HepG2 (cell line): Measurements from ENCODE around the gene GSTT2. TPM values are rescaled to one million over a fixed set of nuclear protein-coding genes. Genes with fewer than 3 reads are reported as not detected.

Experiments used
- CENPT ChIP-seq: sonication (generic); formaldehyde crosslinking; IDR thresholded peaks from 2 replicates; pipeline ENCODE4 v1.8.0; 2022; ENCODE audit warnings: low read depth, mild to moderate bottlenecking, moderate library complexity, missing genetic modification reagents
- FIP1L1 ChIP-seq: fragments of 200-400 bp; formaldehyde crosslinking; IDR thresholded peaks from 2 replicates; pipeline ENCODE4 v1.6.1; 2018; ENCODE audit warnings: low read depth, mild to moderate bottlenecking, low read length, moderate library complexity, borderline replicate concordance; ENCODE audit not compliant: insufficient read depth
- FOXA3 ChIP-seq: IDR thresholded peaks from 2 replicates; pipeline ENCODE4 v1.6.1; 2016; ENCODE audit warnings: missing genetic modification reagents, missing compliant biosample characterization
- HDAC6 ChIP-seq: fragments of 200-600 bp; sonication (generic); IDR thresholded peaks from 2 replicates; pipeline ENCODE4 v1.7.0; 2017; ENCODE audit warnings: mild to moderate bottlenecking, antibody characterized with exemption, low read length, low read depth
- HNRNPL ChIP-seq: fragments of 200-400 bp; formaldehyde crosslinking; IDR thresholded peaks from 2 replicates; pipeline ENCODE4 v1.6.1; 2017; ENCODE audit warnings: mild to moderate bottlenecking, low read depth, low read length
- ISL2 ChIP-seq: sonication (generic); formaldehyde crosslinking; IDR thresholded peaks from 2 replicates; pipeline ENCODE4 v1.5.0; 2020; ENCODE audit warnings: missing genetic modification reagents
- KAT7 ChIP-seq: IDR thresholded peaks from 2 replicates; pipeline ENCODE4 v1.6.1; 2018; ENCODE audit warnings: borderline replicate concordance, missing compliant biosample characterization
- KDM4B ChIP-seq: sonication (generic); formaldehyde crosslinking; IDR thresholded peaks from 2 replicates; pipeline ENCODE4 v1.4.0; 2020; ENCODE audit warnings: missing genetic modification reagents
- KLF15 ChIP-seq: sonication (generic); formaldehyde crosslinking; IDR thresholded peaks from 2 replicates; pipeline ENCODE4 v1.8.1; 2023; ENCODE audit warnings: borderline replicate concordance, mild to moderate bottlenecking, inconsistent platforms, missing genetic modification reagents, mixed read lengths
- MED13 ChIP-seq: sonication (generic); formaldehyde crosslinking; IDR thresholded peaks from 2 replicates; pipeline ENCODE4 v1.5.0; 2020; ENCODE audit warnings: missing genetic modification reagents
- MIER2 ChIP-seq: IDR thresholded peaks from 2 replicates; pipeline ENCODE4 v1.6.1; 2016; ENCODE audit warnings: missing biosample characterization, missing genetic modification reagents
- SAP130 ChIP-seq: IDR thresholded peaks from 2 replicates; pipeline ENCODE4 v1.6.1; 2016; ENCODE audit warnings: low read depth
- ZFP36L1 ChIP-seq: sonication (generic); formaldehyde crosslinking; IDR thresholded peaks from 2 replicates; pipeline ENCODE4 v1.8.0; 2022; ENCODE audit warnings: mild to moderate bottlenecking, missing genetic modification reagents, moderate library complexity
- ZIK1 ChIP-seq: sonication (generic); formaldehyde crosslinking; IDR thresholded peaks from 2 replicates; pipeline ENCODE4 v1.5.0; 2020; ENCODE audit warnings: mild to moderate bottlenecking, low read depth, missing genetic modification reagents, borderline replicate concordance
- ZMAT3 ChIP-seq: sonication (generic); formaldehyde crosslinking; conservative IDR thresholded peaks from 2 replicates; pipeline ENCODE4 v1.7.0; 2021; ENCODE audit warnings: missing genetic modification reagents
- ZNF20 ChIP-seq: sonication (generic); formaldehyde crosslinking; IDR thresholded peaks from 2 replicates; pipeline ENCODE4 v1.4.0; 2020; ENCODE audit warnings: mild to moderate bottlenecking, moderate library complexity, missing genetic modification reagents
- ZNF207 ChIP-seq: fragments of 450-650 bp; IDR thresholded peaks from 2 replicates; pipeline ENCODE4 v1.6.1; 2016; ENCODE audit warnings: antibody characterized with exemption, borderline replicate concordance
- ZNF260 ChIP-seq: sonication (generic); formaldehyde crosslinking; IDR thresholded peaks from 2 replicates; pipeline ENCODE4 v1.4.0; 2020; ENCODE audit warnings: missing genetic modification reagents, low read depth, mild to moderate bottlenecking, borderline replicate concordance
- ZNF30 ChIP-seq: sonication (generic); formaldehyde crosslinking; IDR thresholded peaks from 2 replicates; pipeline ENCODE4 v1.5.0; 2020; ENCODE audit warnings: mild to moderate bottlenecking, missing genetic modification reagents
- ZNF530 ChIP-seq: sonication (generic); formaldehyde crosslinking; IDR thresholded peaks from 2 replicates; pipeline ENCODE4 v1.5.0; 2020; ENCODE audit warnings: low read depth, mild to moderate bottlenecking, missing genetic modification reagents
- ZNF629 ChIP-seq: sonication (generic); formaldehyde crosslinking; conservative IDR thresholded peaks from 2 replicates; pipeline ENCODE4 v1.5.0; 2020; ENCODE audit warnings: missing genetic modification reagents
- ZNF644 ChIP-seq: IDR thresholded peaks from 2 replicates; pipeline ENCODE4 v1.6.1; 2016; ENCODE audit warnings: low read depth
- ZNF768 ChIP-seq: sonication (generic); formaldehyde crosslinking; IDR thresholded peaks from 2 replicates; pipeline ENCODE4 v1.4.0; 2020; ENCODE audit warnings: missing genetic modification reagents
- ZNF839 ChIP-seq: sonication (generic); formaldehyde crosslinking; IDR thresholded peaks from 2 replicates; pipeline ENCODE4 v1.4.0; 2020; ENCODE audit warnings: missing genetic modification reagents, mild to moderate bottlenecking, borderline replicate concordance
- polyA plus RNA-seq, 8 experiments: library from polyadenylated mRNA; depleted of rRNA in 3 of 8; stranded (reverse) in 7 of 8; unstranded in 1 of 8; fragments of >200 nt; fragmentation: Illumina TruSeq in 4 of 8; extraction: Trizol in 4 of 8; gene quantifications; 2 replicates each; pipeline versions ENCODE4 v1.2.1 to v1.2.3, GENCODE V29; 2011 to 2016; ENCODE audit warnings: low read depth in 4 of 8, missing spikeins in 1 of 8, mixed read lengths in 1 of 8; ENCODE audit not compliant: insufficient read depth in 1 of 8
- total RNA-seq, 5 experiments: library from RNA; depleted of rRNA; stranded (reverse); fragments of >200 nt; fragmentation: Illumina TruSeq; extraction: Trizol; gene quantifications; 2 replicates each; pipeline ENCODE4 v1.2.3, GENCODE V29; 2016; ENCODE audit warnings: low read depth in 1 of 5
- TF ChIP-seq, protein P1 (sequence below): sonication (generic); formaldehyde crosslinking; IDR thresholded peaks from 2 replicates; pipeline ENCODE4 v1.8.0; 2022; ENCODE audit warnings: missing genetic modification reagents, mild to moderate bottlenecking, borderline replicate concordance
- TF ChIP-seq, protein P2 (sequence below): sonication (generic); formaldehyde crosslinking; IDR thresholded peaks from 2 replicates; pipeline ENCODE4 v1.8.0; 2022; ENCODE audit warnings: missing genetic modification reagents, mild to moderate bottlenecking, inconsistent platforms, borderline replicate concordance
- TF ChIP-seq, protein P3 (sequence below): sonication (generic); formaldehyde crosslinking; conservative IDR thresholded peaks from 2 replicates; pipeline ENCODE4 v1.4.0; 2020; ENCODE audit warnings: mild to moderate bottlenecking, missing genetic modification reagents, moderate library complexity

GSTT2 gene
- total and polyA plus RNA-seq, 2 of the 13 experiments (the other 11 are each of a cell fraction or from before 2014, with no cell fraction given): not detected

DNA sequence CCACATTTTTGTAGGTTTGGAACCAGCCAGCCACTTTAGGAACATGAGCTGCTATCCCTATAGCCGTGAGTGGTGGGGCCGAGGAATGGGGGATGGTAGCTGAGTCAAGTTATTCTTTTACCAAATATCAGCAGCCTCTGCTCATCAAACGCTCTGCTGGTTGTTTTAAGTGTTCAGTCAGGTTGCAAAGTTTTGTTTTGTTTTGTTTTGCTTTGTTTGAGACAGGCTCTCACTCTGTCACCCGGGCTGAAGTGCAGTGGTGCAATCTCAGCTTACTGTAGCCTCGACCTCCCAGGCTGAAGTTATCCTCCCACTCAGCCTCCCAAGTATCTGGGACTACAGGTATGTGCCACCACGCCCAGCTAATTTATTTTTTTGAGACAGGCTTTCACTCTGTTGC lies 45.5 kb downstream of the GSTT2 start (continued):
- TF ChIP-seq HDAC6 (no peak), ZFP36L1 (CRISPR knock-in tag) (no peak), KLF15 (CRISPR knock-in tag) (no peak), ZNF20 (no peak), SAP130 (CRISPR knock-in tag) (peak; percentile 42; the same call in 1 of the 2 replicates), ZNF644 (CRISPR knock-in tag) (no peak), ZMAT3 (CRISPR knock-in tag) (no peak), ZNF839 (CRISPR knock-in tag) (no peak), KAT7 (CRISPR knock-in tag) (no peak), MED13 (CRISPR knock-in tag) (no peak), FOXA3 (CRISPR knock-in tag) (0 out of 2 replicates have a peak, but pooled peaks have one; percentile 6), HNRNPL (no peak), ZNF768 (no peak), ZNF260 (CRISPR knock-in tag) (no peak), ZNF629 (CRISPR knock-in tag) (0 out of 2 replicates have a peak, but pooled peaks have one; percentile 9), ZNF30 (CRISPR knock-in tag) (no peak), ZNF207 (no peak), FIP1L1 (no peak), CENPT (no peak), KDM4B (CRISPR knock-in tag) (no peak), ZIK1 (CRISPR knock-in tag) (no peak), ISL2 (CRISPR knock-in tag) (no peak), MIER2 (CRISPR knock-in tag) (no peak), ZNF530 (CRISPR knock-in tag) (no peak)
- TF ChIP-seq, protein P1, sequence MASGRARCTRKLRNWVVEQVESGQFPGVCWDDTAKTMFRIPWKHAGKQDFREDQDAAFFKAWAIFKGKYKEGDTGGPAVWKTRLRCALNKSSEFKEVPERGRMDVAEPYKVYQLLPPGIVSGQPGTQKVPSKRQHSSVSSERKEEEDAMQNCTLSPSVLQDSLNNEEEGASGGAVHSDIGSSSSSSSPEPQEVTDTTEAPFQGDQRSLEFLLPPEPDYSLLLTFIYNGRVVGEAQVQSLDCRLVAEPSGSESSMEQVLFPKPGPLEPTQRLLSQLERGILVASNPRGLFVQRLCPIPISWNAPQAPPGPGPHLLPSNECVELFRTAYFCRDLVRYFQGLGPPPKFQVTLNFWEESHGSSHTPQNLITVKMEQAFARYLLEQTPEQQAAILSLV (CRISPR knock-in tag): no peak
- TF ChIP-seq, protein P2, sequence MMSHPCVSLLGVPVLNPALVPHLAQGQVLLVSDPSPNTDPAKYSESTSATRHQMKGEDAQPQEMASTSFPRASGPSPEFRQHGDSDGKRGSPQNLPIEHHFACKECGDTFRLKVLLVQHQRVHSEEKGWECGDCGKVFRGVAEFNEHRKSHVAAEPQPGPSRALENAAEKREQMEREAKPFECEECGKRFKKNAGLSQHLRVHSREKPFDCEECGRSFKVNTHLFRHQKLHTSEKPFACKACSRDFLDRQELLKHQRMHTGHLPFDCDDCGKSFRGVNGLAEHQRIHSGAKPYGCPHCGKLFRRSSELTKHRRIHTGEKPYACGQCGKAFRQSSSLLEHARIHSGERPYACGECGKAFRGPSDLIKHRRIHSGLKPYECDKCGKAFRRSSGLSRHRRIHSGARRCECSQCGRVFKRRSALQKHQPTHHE (CRISPR knock-in tag): no peak
- TF ChIP-seq, protein P3, sequence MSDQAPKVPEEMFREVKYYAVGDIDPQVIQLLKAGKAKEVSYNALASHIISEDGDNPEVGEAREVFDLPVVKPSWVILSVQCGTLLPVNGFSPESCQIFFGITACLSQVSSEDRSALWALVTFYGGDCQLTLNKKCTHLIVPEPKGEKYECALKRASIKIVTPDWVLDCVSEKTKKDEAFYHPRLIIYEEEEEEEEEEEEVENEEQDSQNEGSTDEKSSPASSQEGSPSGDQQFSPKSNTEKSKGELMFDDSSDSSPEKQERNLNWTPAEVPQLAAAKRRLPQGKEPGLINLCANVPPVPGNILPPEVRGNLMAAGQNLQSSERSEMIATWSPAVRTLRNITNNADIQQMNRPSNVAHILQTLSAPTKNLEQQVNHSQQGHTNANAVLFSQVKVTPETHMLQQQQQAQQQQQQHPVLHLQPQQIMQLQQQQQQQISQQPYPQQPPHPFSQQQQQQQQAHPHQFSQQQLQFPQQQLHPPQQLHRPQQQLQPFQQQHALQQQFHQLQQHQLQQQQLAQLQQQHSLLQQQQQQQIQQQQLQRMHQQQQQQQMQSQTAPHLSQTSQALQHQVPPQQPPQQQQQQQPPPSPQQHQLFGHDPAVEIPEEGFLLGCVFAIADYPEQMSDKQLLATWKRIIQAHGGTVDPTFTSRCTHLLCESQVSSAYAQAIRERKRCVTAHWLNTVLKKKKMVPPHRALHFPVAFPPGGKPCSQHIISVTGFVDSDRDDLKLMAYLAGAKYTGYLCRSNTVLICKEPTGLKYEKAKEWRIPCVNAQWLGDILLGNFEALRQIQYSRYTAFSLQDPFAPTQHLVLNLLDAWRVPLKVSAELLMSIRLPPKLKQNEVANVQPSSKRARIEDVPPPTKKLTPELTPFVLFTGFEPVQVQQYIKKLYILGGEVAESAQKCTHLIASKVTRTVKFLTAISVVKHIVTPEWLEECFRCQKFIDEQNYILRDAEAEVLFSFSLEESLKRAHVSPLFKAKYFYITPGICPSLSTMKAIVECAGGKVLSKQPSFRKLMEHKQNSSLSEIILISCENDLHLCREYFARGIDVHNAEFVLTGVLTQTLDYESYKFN (CRISPR knock-in tag): peak; percentile 71
